ENCODE results near the gene PHACTR1. TPM values are rescaled to one million over a fixed set of nuclear protein-coding genes. Genes with fewer than 3 reads are reported as not detected.

Gene PHACTR1
- total RNA-seq, 1 experiment from 2014 or later = 5.2 TPM

DNA sequence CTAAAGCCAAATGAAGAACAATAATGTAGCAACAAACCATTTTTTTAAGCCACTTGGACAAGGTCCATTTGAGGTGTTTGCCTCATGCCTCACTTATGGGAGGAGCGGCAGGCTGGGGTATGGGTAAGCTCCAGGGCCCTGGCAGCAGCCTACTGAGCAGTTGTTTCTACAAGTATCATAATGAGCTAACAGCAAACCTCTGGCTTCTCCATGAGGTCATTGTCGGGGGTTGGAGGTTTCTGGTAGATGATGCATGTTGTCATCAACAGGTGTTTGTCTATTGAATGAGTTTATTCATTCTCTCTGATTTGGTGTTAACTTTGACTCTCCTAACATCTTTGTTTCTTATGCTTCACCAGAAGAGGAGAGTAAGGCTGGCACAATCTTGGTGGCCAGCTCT, 461.1 kb downstream of the PHACTR1 start:
- Histone ChIP-seq H2AFZ (ENCODE audit: low read length) (no peak overlapping the region), H3K9ac (ENCODE audit: low read length) (no peak overlapping the region), H3K4me2 (ENCODE audit: low read depth, low read length, poor library complexity, severe bottlenecking) (no peak overlapping the region), H3K4me3 (ENCODE audit: low read length) (no peak overlapping the region), H3K27ac (ENCODE audit: low read length) (no peak overlapping the region), H3K4me1 (ENCODE audit: low read length) (no peaks in the 10 kb centered on the region), H3K9me2 (replicated peaks; ENCODE audit: insufficient read depth, low read length) (no peaks in the 10 kb centered on the region), H3K36me3 (ENCODE audit: insufficient read depth, low read length) (no peaks in the 10 kb centered on the region), H4K20me1 (ENCODE audit: insufficient read depth, low read depth, low read length) (no peaks in the 10 kb centered on the region), H3K79me2 (ENCODE audit: low read length) (no peaks in the 10 kb centered on the region), H3K27me3 (ENCODE audit: low read length) (no peaks in the 10 kb centered on the region), H3K9me3 (ENCODE audit: low read length) (no peaks in the 10 kb centered on the region)
- DNase-seq = no peak

DNA sequence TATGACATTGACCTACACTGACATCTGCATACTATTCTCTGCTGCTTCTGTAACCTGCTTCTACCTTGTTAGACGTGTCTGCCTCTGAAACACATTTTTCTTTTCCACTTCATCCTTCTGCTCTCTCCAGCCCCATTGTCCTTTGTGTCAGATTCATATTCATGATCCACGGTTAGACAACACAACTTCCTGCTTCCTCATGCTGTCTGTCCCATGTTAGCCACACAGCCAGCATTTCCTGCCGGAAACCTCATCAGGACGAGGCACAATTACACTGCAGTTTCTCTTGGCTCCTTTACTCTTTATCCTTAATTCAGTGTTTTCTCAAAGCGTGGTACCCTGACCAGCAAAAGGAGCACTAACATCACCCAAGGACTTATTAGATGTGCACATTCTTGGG, 461.5 kb downstream of the PHACTR1 start:
- no peaks in the 10 kb centered on the region for H3K9me3 ChIP-seq (ENCODE audit: low read length)
- no peak overlapping the region for H3K4me2 ChIP-seq (ENCODE audit: low read depth, low read length, poor library complexity, severe bottlenecking)
- H2AFZ ChIP-seq (ENCODE audit: low read length) = no peak overlapping the region
- H3K79me2 ChIP-seq (ENCODE audit: low read length) = no peaks in the 10 kb centered on the region
- H3K4me3 ChIP-seq (ENCODE audit: low read length) = no peak overlapping the region
- no peaks in the 10 kb centered on the region for H3K4me1 ChIP-seq (ENCODE audit: low read length)
- no peak overlapping the region for H3K9ac ChIP-seq (ENCODE audit: low read length)
- H3K27ac ChIP-seq (ENCODE audit: low read length) = no peak overlapping the region
- H3K27me3 ChIP-seq (ENCODE audit: low read length) = no peaks in the 10 kb centered on the region
- H4K20me1 ChIP-seq (ENCODE audit: insufficient read depth, low read depth, low read length) = no peaks in the 10 kb centered on the region
- DNase-seq = no peak
- no peaks in the 10 kb centered on the region for H3K9me2 ChIP-seq (replicated peaks; ENCODE audit: insufficient read depth, low read length)
- no peaks in the 10 kb centered on the region for H3K36me3 ChIP-seq (ENCODE audit: insufficient read depth, low read length)

- no peaks in the 10 kb centered on the region for H3K9me2 ChIP-seq (replicated peaks; ENCODE audit: insufficient read depth, low read length)
- H3K27ac ChIP-seq (ENCODE audit: low read length) = no peak overlapping the region
- no peak overlapping the region for H2AFZ ChIP-seq (ENCODE audit: low read length)
- no peaks in the 10 kb centered on the region for H3K36me3 ChIP-seq (ENCODE audit: insufficient read depth, low read length)
- no peaks in the 10 kb centered on the region for H3K27me3 ChIP-seq (ENCODE audit: low read length)
- no peaks in the 10 kb centered on the region for H3K4me1 ChIP-seq (ENCODE audit: low read length)
- H3K9me3 ChIP-seq (ENCODE audit: low read length) = no peaks in the 10 kb centered on the region
- no peaks in the 10 kb centered on the region for H4K20me1 ChIP-seq (ENCODE audit: insufficient read depth, low read depth, low read length)
- H3K79me2 ChIP-seq (ENCODE audit: low read length) = no peaks in the 10 kb centered on the region
- DNase-seq = no peak
- no peak overlapping the region for H3K4me2 ChIP-seq (ENCODE audit: low read depth, low read length, poor library complexity, severe bottlenecking)
- no peak overlapping the region for H3K9ac ChIP-seq (ENCODE audit: low read length)
- no peak overlapping the region for H3K4me3 ChIP-seq (ENCODE audit: low read length)
These were observed 464.0 kb downstream of the PHACTR1 start for GRCh38 chr6:13180538-13180937.

DNA sequence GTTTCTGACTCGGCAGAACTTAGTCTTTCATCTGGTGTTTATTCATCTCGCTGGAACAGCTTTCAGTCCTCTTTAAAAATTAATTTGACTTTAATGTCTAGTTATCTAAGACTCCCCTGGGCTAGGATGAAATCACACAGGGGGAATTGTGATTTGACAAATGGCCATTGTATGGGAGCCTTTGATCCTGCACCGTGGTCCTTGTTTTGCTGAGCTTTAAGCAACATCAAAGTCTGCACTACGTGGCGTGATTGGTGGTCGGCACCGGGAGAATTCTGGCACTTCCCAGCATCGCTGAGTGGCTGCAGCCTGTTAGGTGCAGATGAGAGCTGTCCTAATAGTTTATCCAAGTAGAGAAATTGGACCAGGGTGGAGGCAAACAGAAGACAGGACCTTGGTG, 464.8 kb downstream of the PHACTR1 start:
- no peak overlapping the region for H3K4me2 ChIP-seq (ENCODE audit: low read depth, low read length, poor library complexity, severe bottlenecking)
- H3K4me3 ChIP-seq (ENCODE audit: low read length) = no peak overlapping the region
- no peak overlapping the region for H3K27ac ChIP-seq (ENCODE audit: low read length)
- no peaks in the 10 kb centered on the region for H3K27me3 ChIP-seq (ENCODE audit: low read length)
- DNase-seq = no peak
- no peaks in the 10 kb centered on the region for H3K36me3 ChIP-seq (ENCODE audit: insufficient read depth, low read length)
- H3K9me3 ChIP-seq (ENCODE audit: low read length) = no peaks in the 10 kb centered on the region
- H2AFZ ChIP-seq (ENCODE audit: low read length) = no peak overlapping the region
- no peaks in the 10 kb centered on the region for H3K79me2 ChIP-seq (ENCODE audit: low read length)
- H3K9me2 ChIP-seq (replicated peaks; ENCODE audit: insufficient read depth, low read length) = no peaks in the 10 kb centered on the region
- no peak overlapping the region for H3K9ac ChIP-seq (ENCODE audit: low read length)
- H3K4me1 ChIP-seq (ENCODE audit: low read length) = no peaks in the 10 kb centered on the region
- H4K20me1 ChIP-seq (ENCODE audit: insufficient read depth, low read depth, low read length) = no peaks in the 10 kb centered on the region

- H3K79me2 ChIP-seq (ENCODE audit: low read length) = no peaks in the 10 kb centered on the region
- no peaks in the 10 kb centered on the region for H3K4me1 ChIP-seq (ENCODE audit: low read length)
- H3K9me3 ChIP-seq (ENCODE audit: low read length) = no peaks in the 10 kb centered on the region
- H3K9me2 ChIP-seq (replicated peaks; ENCODE audit: insufficient read depth, low read length) = no peaks in the 10 kb centered on the region
- H3K4me3 ChIP-seq (ENCODE audit: low read length) = no peak overlapping the region
- H2AFZ ChIP-seq (ENCODE audit: low read length) = no peak overlapping the region
- H3K36me3 ChIP-seq (ENCODE audit: insufficient read depth, low read length) = no peaks in the 10 kb centered on the region
- H3K4me2 ChIP-seq (ENCODE audit: low read depth, low read length, poor library complexity, severe bottlenecking) = no peak overlapping the region
- DNase-seq = no peak
- H3K27me3 ChIP-seq (ENCODE audit: low read length) = no peaks in the 10 kb centered on the region
- H4K20me1 ChIP-seq (ENCODE audit: insufficient read depth, low read depth, low read length) = no peaks in the 10 kb centered on the region
- no peak overlapping the region for H3K27ac ChIP-seq (ENCODE audit: low read length)
- no peak overlapping the region for H3K9ac ChIP-seq (ENCODE audit: low read length)
These were observed 467.0 kb downstream of the PHACTR1 start for GRCh38 chr6:13183415-13184088.

DNA sequence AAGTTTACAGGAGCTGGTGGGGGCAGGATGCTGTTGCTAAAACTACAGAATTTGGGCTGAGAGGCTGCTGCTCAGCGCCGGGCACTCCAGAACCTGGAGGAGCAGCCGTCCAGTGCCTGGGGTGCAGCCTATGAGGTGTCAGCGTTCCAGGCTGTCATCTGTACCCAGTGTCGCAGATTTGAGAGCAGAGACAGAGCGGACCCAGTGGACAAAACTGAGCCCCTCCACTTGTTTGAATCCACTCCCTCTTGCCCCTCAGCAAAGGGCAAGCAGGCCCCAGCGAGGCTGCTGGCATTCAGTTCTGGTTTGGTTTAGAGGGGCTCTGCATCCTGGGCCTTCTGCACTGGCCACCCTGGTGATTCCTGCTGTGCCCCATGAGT, 467.5 kb downstream of the PHACTR1 start:
- Histone ChIP-seq H3K4me1 (ENCODE audit: low read length) (no peaks in the 10 kb centered on the region), H3K27me3 (ENCODE audit: low read length) (no peaks in the 10 kb centered on the region), H4K20me1 (ENCODE audit: insufficient read depth, low read depth, low read length) (no peaks in the 10 kb centered on the region), H3K4me2 (ENCODE audit: low read depth, low read length, poor library complexity, severe bottlenecking) (no peak overlapping the region), H3K36me3 (ENCODE audit: insufficient read depth, low read length) (no peaks in the 10 kb centered on the region), H3K9me2 (replicated peaks; ENCODE audit: insufficient read depth, low read length) (no peaks in the 10 kb centered on the region), H3K27ac (ENCODE audit: low read length) (no peak overlapping the region), H3K9me3 (ENCODE audit: low read length) (no peaks in the 10 kb centered on the region), H3K79me2 (ENCODE audit: low read length) (no peaks in the 10 kb centered on the region), H2AFZ (ENCODE audit: low read length) (no peak overlapping the region), H3K9ac (ENCODE audit: low read length) (no peak overlapping the region), H3K4me3 (ENCODE audit: low read length) (no peak overlapping the region)
- no peak for DNase-seq

DNA sequence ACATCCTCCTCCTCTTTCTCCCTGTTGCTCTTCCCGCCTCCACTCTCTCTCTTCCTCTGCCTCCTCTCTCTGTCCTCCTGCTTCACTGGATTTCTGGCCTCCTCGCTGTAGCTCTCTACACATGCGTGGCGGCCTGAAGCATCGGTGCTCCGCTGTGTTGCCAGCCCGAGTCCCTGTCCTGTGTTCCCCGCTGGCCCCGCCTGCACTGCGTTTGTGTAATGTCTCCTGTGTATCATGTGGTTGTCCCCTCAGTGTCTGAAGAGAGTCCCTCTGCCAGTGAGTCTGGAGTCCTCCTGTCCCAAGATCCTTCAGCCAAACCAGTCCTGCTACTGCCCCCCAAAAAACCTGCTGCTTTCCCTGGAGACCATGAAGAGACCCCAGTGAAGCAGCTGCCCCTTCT, 468.0 kb downstream of the PHACTR1 start:
- H3K36me3 ChIP-seq (ENCODE audit: insufficient read depth, low read length) = no peaks in the 10 kb centered on the region
- H3K79me2 ChIP-seq (ENCODE audit: low read length) = no peaks in the 10 kb centered on the region
- H3K9me2 ChIP-seq (replicated peaks; ENCODE audit: insufficient read depth, low read length) = no peaks in the 10 kb centered on the region
- H3K4me2 ChIP-seq (ENCODE audit: low read depth, low read length, poor library complexity, severe bottlenecking) = no peak overlapping the region
- H3K27me3 ChIP-seq (ENCODE audit: low read length) = no peaks in the 10 kb centered on the region
- H3K27ac ChIP-seq (ENCODE audit: low read length) = no peak overlapping the region
- no peaks in the 10 kb centered on the region for H4K20me1 ChIP-seq (ENCODE audit: insufficient read depth, low read depth, low read length)
- no peak overlapping the region for H3K9ac ChIP-seq (ENCODE audit: low read length)
- no peak for DNase-seq
- no peaks in the 10 kb centered on the region for H3K9me3 ChIP-seq (ENCODE audit: low read length)
- H3K4me1 ChIP-seq (ENCODE audit: low read length) = no peaks in the 10 kb centered on the region
- H2AFZ ChIP-seq (ENCODE audit: low read length) = no peak overlapping the region
- no peak overlapping the region for H3K4me3 ChIP-seq (ENCODE audit: low read length)

DNA sequence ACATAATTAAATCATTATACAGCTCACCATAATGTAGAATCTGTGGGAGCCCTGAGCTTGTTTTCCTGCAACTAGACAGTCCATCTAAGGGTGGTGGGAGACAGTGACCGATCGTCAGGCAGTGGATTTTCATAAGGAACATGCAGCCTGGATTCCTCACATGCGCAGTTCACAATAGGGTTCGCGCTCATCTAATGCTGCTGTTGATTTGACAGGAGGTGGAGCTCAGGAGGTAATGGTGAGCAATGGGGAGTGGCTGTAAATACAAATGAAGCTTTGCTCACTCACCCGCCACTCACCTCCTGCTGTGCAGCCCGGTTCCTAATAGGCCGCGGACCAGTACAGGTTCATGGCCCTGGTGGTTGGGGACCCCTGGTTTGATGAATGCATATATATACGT, 470.3 kb downstream of the PHACTR1 start:
- H4K20me1 ChIP-seq (ENCODE audit: insufficient read depth, low read depth, low read length) = no peaks in the 10 kb centered on the region
- H3K4me2 ChIP-seq (ENCODE audit: low read depth, low read length, poor library complexity, severe bottlenecking) = no peak overlapping the region
- no peak overlapping the region for H3K27ac ChIP-seq (ENCODE audit: low read length)
- H3K27me3 ChIP-seq (ENCODE audit: low read length) = no peaks in the 10 kb centered on the region
- H3K36me3 ChIP-seq (ENCODE audit: insufficient read depth, low read length) = no peaks in the 10 kb centered on the region
- no peak overlapping the region for H3K9ac ChIP-seq (ENCODE audit: low read length)
- DNase-seq = no peak
- no peak overlapping the region for H3K4me3 ChIP-seq (ENCODE audit: low read length)
- no peaks in the 10 kb centered on the region for H3K9me3 ChIP-seq (ENCODE audit: low read length)
- no peaks in the 10 kb centered on the region for H3K9me2 ChIP-seq (replicated peaks; ENCODE audit: insufficient read depth, low read length)
- no peaks in the 10 kb centered on the region for H3K79me2 ChIP-seq (ENCODE audit: low read length)
- H3K4me1 ChIP-seq (ENCODE audit: low read length) = peaks cover 10% of the 10 kb centered on the region
- H2AFZ ChIP-seq (ENCODE audit: low read length) = no peak overlapping the region

DNA sequence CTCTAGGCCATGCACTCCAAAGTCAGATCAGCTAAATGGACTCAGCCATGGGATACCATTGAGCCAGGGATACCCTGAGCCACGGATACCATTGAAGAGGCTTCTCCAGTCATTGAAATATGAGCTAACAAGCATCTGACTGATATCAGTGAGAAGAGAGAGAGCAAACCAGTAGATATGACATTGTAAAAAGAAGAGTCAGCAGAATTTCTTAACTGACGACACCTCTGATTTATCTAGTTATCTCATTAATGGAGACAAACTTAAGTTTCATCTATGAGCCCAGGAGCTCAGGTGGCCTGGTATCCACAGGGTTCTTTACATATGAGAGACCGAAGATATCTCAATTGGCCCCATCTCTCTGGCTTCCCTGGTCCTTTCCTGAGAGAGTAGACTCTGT, 471.1 kb downstream of the PHACTR1 start:
- H3K4me2 ChIP-seq (ENCODE audit: low read depth, low read length, poor library complexity, severe bottlenecking) = no peak overlapping the region
- no peaks in the 10 kb centered on the region for H3K79me2 ChIP-seq (ENCODE audit: low read length)
- H3K27me3 ChIP-seq (ENCODE audit: low read length) = no peaks in the 10 kb centered on the region
- no peak overlapping the region for H3K9ac ChIP-seq (ENCODE audit: low read length)
- no peak overlapping the region for H2AFZ ChIP-seq (ENCODE audit: low read length)
- no peak for DNase-seq
- peaks cover 10% of the 10 kb centered on the region for H3K4me1 ChIP-seq (ENCODE audit: low read length)
- no peaks in the 10 kb centered on the region for H3K36me3 ChIP-seq (ENCODE audit: insufficient read depth, low read length)
- H3K9me2 ChIP-seq (replicated peaks; ENCODE audit: insufficient read depth, low read length) = no peaks in the 10 kb centered on the region
- no peak overlapping the region for H3K27ac ChIP-seq (ENCODE audit: low read length)
- no peak overlapping the region for H3K4me3 ChIP-seq (ENCODE audit: low read length)
- no peaks in the 10 kb centered on the region for H4K20me1 ChIP-seq (ENCODE audit: insufficient read depth, low read depth, low read length)
- H3K9me3 ChIP-seq (ENCODE audit: low read length) = no peaks in the 10 kb centered on the region
